ENCODE data around the gene TMEM52B.

Gene TMEM52B

GRCh38 chr12:10159280-10159679 is 19.6 kb upstream of the TMEM52B start:
- no peak for TF ChIP-seq CTCF (conservative IDR thresholded peaks at IDR 0.05)
- H3K27ac ChIP-seq: no peak overlapping the region

GRCh38 chr12:10160617-10161385 is 18.0 kb upstream of the TMEM52B start:
- no peak for TF ChIP-seq CTCF (conservative IDR thresholded peaks at IDR 0.05)
- no peak overlapping the region for H3K27ac ChIP-seq

GRCh38 chr12:10163084-10163483 is 15.7 kb upstream of the TMEM52B start:
- no peak overlapping the region for H3K27ac ChIP-seq
- TF ChIP-seq CTCF (conservative IDR thresholded peaks at IDR 0.05): no peak

GRCh38 chr12:10165421-10165820 is 13.4 kb upstream of the TMEM52B start:
- H3K27ac ChIP-seq: no peak overlapping the region
- no peak for TF ChIP-seq CTCF (conservative IDR thresholded peaks at IDR 0.05)

GRCh38 chr12:10167599-10167998 is 11.2 kb upstream of the TMEM52B start:
- no peak for TF ChIP-seq CTCF (conservative IDR thresholded peaks at IDR 0.05)
- H3K27ac ChIP-seq: no peak overlapping the region

GRCh38 chr12:10169104-10169503 is 9.7 kb upstream of the TMEM52B start:
- no peak for TF ChIP-seq CTCF (conservative IDR thresholded peaks at IDR 0.05)
- H3K27ac ChIP-seq: no peak overlapping the region

- TF ChIP-seq CTCF (conservative IDR thresholded peaks at IDR 0.05): no peak
- H3K27ac ChIP-seq: no peak overlapping the region
Observed at GRCh38 chr12:10170216-10170615, 8.6 kb upstream of the TMEM52B start.
